MM.1S (cell line): ENCODE measurements around the gene OTOP2.

ENCODE experiments used
- DNase-seq: peaks from one replicate; pipeline ENCODE4 v3.0.0-alpha.2; 2015
- H2AFZ ChIP-seq: fragments of 300-600 bp; sonication (generic); 2 replicates; pipeline ENCODE4 v1.6.0; 2016; ENCODE audit warnings: antibody characterized with exemption, low read length
- H3F3A ChIP-seq: fragments of 300-600 bp; sonication (generic); 2 replicates; pipeline ENCODE4 v1.6.1; 2016; ENCODE audit warnings: mild to moderate bottlenecking, antibody characterized with exemption, low read length, moderate library complexity, mixed read lengths; ENCODE audit not compliant: insufficient read depth
- H3K27ac ChIP-seq: fragments of 300-600 bp; sonication (generic); 2 replicates; pipeline ENCODE4 v1.5.1; 2016; ENCODE audit warnings: mild to moderate bottlenecking, low read length
- H3K27me3 ChIP-seq: fragments of 300-600 bp; sonication (generic); replicated peaks from 2 replicates; pipeline ENCODE4 v1.6.0; 2016; ENCODE audit warnings: low read length; ENCODE audit not compliant: insufficient read depth
- H3K36me3 ChIP-seq: fragments of 300-600 bp; sonication (generic); replicated peaks from 2 replicates; pipeline ENCODE4 v1.6.1; 2016; ENCODE audit warnings: mild to moderate bottlenecking, low read length, mixed read lengths; ENCODE audit not compliant: insufficient read depth
- H3K4me1 ChIP-seq: fragments of 300-600 bp; sonication (generic); 2 replicates; pipeline ENCODE4 v1.6.1; 2016; ENCODE audit warnings: low read length, mixed read lengths
- H3K4me2 ChIP-seq: fragments of 300-600 bp; sonication (generic); 2 replicates; pipeline ENCODE4 v1.6.0; 2016; ENCODE audit warnings: low read depth, low read length
- H3K4me3 ChIP-seq: fragments of 300-600 bp; sonication (generic); 2 replicates; pipeline ENCODE4 v1.5.1; 2016; ENCODE audit warnings: low read length, mixed read lengths
- H3K79me2 ChIP-seq: fragments of 300-600 bp; sonication (generic); 2 replicates; pipeline ENCODE4 v1.6.1; 2016; ENCODE audit warnings: mixed run types, low read length, mixed read lengths
- H3K9ac ChIP-seq: fragments of 300-600 bp; sonication (generic); 2 replicates; pipeline ENCODE4 v1.6.1; 2016; ENCODE audit warnings: low read length, mixed read lengths
- H3K9me2 ChIP-seq: fragments of 300-600 bp; sonication (generic); replicated peaks from 2 replicates; pipeline ENCODE4 v1.6.1; 2016; ENCODE audit warnings: mild to moderate bottlenecking, low read length, mixed read lengths; ENCODE audit not compliant: insufficient read depth
- H3K9me3 ChIP-seq: fragments of 300-600 bp; sonication (generic); replicated peaks from 2 replicates; pipeline ENCODE4 v1.6.1; 2016; ENCODE audit warnings: mild to moderate bottlenecking, low read length, mixed read lengths; ENCODE audit not compliant: insufficient read depth
- H4K20me1 ChIP-seq: fragments of 300-600 bp; sonication (generic); 2 replicates; pipeline ENCODE4 v1.6.1; 2016; ENCODE audit warnings: mild to moderate bottlenecking, low read length, moderate library complexity, mixed read lengths; ENCODE audit not compliant: insufficient read depth
- CTCF ChIP-seq: fragments of 300-600 bp; sonication (generic); IDR thresholded peaks from 2 replicates; pipeline ENCODE4 v1.5.1; 2016; ENCODE audit warnings: antibody characterized with exemption, low read length, mixed read lengths
- EZH2 ChIP-seq: fragments of 300-600 bp; sonication (generic); optimal IDR thresholded peaks from 2 replicates; pipeline ENCODE3; 2017; ENCODE audit warnings: low read depth, mild to moderate bottlenecking, antibody characterized with exemption, low read length, mixed read lengths
- EZH2phosphoT487 ChIP-seq: fragments of 300-600 bp; sonication (generic); IDR thresholded peaks from 2 replicates; pipeline ENCODE4 v1.6.1; 2018; ENCODE audit warnings: antibody characterized with exemption, low read length

OTOP2 gene

GRCh38 chr17:74900208-74900607 is 23.9 kb upstream of the OTOP2 start:
- Histone ChIP-seq H3K27me3 (peaks cover 83% of the 10 kb centered on the region), H3K27ac (no peak overlapping the region), H3K36me3 (no peaks in the 10 kb centered on the region), H3K4me3 (no peak overlapping the region), H3K9me3 (no peaks in the 10 kb centered on the region), H3K79me2 (no peaks in the 10 kb centered on the region), H3K4me2 (no peak overlapping the region), H3K4me1 (no peaks in the 10 kb centered on the region), H3F3A (no peaks in the 10 kb centered on the region), H2AFZ (no peak overlapping the region), H3K9ac (no peak overlapping the region), H3K9me2 (no peaks in the 10 kb centered on the region), H4K20me1 (no peaks in the 10 kb centered on the region)
- DNase-seq = no peak
- TF ChIP-seq EZH2phosphoT487 = no peak
- no peak for TF ChIP-seq CTCF
- TF ChIP-seq EZH2 = no peak

- Histone ChIP-seq H2AFZ (no peak overlapping the region), H3F3A (no peaks in the 10 kb centered on the region), H3K4me3 (no peak overlapping the region), H3K9me3 (no peaks in the 10 kb centered on the region), H3K27me3 (peaks cover 79% of the 10 kb centered on the region), H3K9me2 (no peaks in the 10 kb centered on the region), H3K27ac (no peak overlapping the region), H3K9ac (no peak overlapping the region), H3K36me3 (no peaks in the 10 kb centered on the region), H3K79me2 (no peaks in the 10 kb centered on the region), H3K4me1 (no peaks in the 10 kb centered on the region), H4K20me1 (no peaks in the 10 kb centered on the region), H3K4me2 (no peak overlapping the region)
- DNase-seq = no peak
- no peak for TF ChIP-seq EZH2phosphoT487
- no peak for TF ChIP-seq EZH2
- TF ChIP-seq CTCF = no peak
Observed at GRCh38 chr17:74901353-74902135, 22.5 kb upstream of the OTOP2 start.

- no peaks in the 10 kb centered on the region for H3K9me2 ChIP-seq
- no peak overlapping the region for H3K27ac ChIP-seq
- no peak overlapping the region for H3K4me2 ChIP-seq
- H3K79me2 ChIP-seq = no peaks in the 10 kb centered on the region
- no peak for DNase-seq
- H3K9me3 ChIP-seq = no peaks in the 10 kb centered on the region
- H2AFZ ChIP-seq = no peak overlapping the region
- H3K27me3 ChIP-seq = peaks cover 69% of the 10 kb centered on the region
- no peak for TF ChIP-seq CTCF
- no peak for TF ChIP-seq EZH2phosphoT487
- no peak for TF ChIP-seq EZH2
- H3K4me3 ChIP-seq = no peak overlapping the region
- H3K36me3 ChIP-seq = no peaks in the 10 kb centered on the region
- H3K9ac ChIP-seq = no peak overlapping the region
- no peaks in the 10 kb centered on the region for H3K4me1 ChIP-seq
- H4K20me1 ChIP-seq = no peaks in the 10 kb centered on the region
- H3F3A ChIP-seq = no peaks in the 10 kb centered on the region
Observed at GRCh38 chr17:74903034-74903433, 21.0 kb upstream of the OTOP2 start.
